GM12878 (cell line): ENCODE results near the gene FOXF1. TPM values are rescaled to one million over a fixed set of nuclear protein-coding genes. Genes with fewer than 3 reads are reported as not detected.

ENCODE experiments used
- ATAC-seq: fragments of 200-7000 bp; cut with Tn5 transposase; 3 replicates; pipeline ENCODE4 v1.9.1; 2020; ENCODE audit warnings: mild to moderate bottlenecking, moderate library complexity
- BruUV-seq: library from RNA; stranded (reverse); fragments of 400-500 nt; replicated peaks from 2 replicates; lab custom pipeline; 2021; lab: Mats Ljungman, UMichigan
- CTCF ChIA-PET: fragments of 300-600 bp; sonication (Branson Sonifier 250); formaldehyde crosslinking; extraction: SDS; loops from one replicate; lab custom pipeline; 2021; ENCODE audit warnings: inconsistent platforms; lab: Yijun Ruan, JAX
- POLR2A ChIA-PET: fragments of 350-600 bp; formaldehyde crosslinking; extraction: SDS; loops from one replicate; lab custom pipeline; 2021; ENCODE audit warnings: inconsistent platforms; lab: Charles Lee
- RAD21 ChIA-PET: fragments of 300-600 bp; sonication (Branson Sonifier 250); formaldehyde crosslinking; loops from one replicate; lab custom pipeline; 2023; ENCODE audit warnings: antibody characterized with exemption; ENCODE audit not compliant: unreplicated experiment; lab: Charles Lee
- SMC1A ChIA-PET: fragments of 300-600 bp; sonication (Branson Sonifier 250); formaldehyde crosslinking; loops from one replicate; lab custom pipeline; 2023; ENCODE audit not compliant: unreplicated experiment, uncharacterized antibody; lab: Charles Lee
- DNase-seq: peaks from one replicate; pipeline ENCODE4 v3.0.0-alpha.2; 2011; ENCODE audit warnings: low read depth, low spot score
- FAIRE-seq: peaks from 3 replicates; lab custom pipeline; 2011; peaks lifted over from hg19 to GRCh38; lab: Jason Lieb, UNC
- H2AFZ ChIP-seq: 2 replicates; pipeline ENCODE4 v1.6.0; 2011; ENCODE audit warnings: low read depth, low read length, control low read depth; ENCODE audit not compliant: control insufficient read depth
- H3K27ac ChIP-seq: 2 replicates; pipeline ENCODE4 v1.5.1; 2011; ENCODE audit warnings: control low read depth; ENCODE audit not compliant: control insufficient read depth, insufficient read depth
- H3K27me3 ChIP-seq, 2 experiments: replicated peaks in 1 of 2; 2 replicates each; pipeline versions ENCODE4 v1.6.0 to v1.6.1; 2011; ENCODE audit warnings: low read length in 1 of 2; ENCODE audit not compliant: control insufficient read depth in 2 of 2, insufficient read depth in 2 of 2
- H3K36me3 ChIP-seq, 2 experiments: 2 replicates each; pipeline ENCODE4 v1.5.1; 2011; ENCODE audit warnings: low read length in 1 of 2; ENCODE audit not compliant: control insufficient read depth in 2 of 2, insufficient read depth in 2 of 2
- H3K4me1 ChIP-seq: 2 replicates; pipeline ENCODE4 v1.6.1; 2011; ENCODE audit warnings: mild to moderate bottlenecking, low read length, moderate library complexity, mixed read lengths; ENCODE audit not compliant: control insufficient read depth, insufficient read depth
- H3K4me2 ChIP-seq: 2 replicates; pipeline ENCODE4 v1.6.0; 2011; ENCODE audit warnings: control low read depth; ENCODE audit not compliant: control insufficient read depth, insufficient read depth
- H3K4me3 ChIP-seq: fragments of 200-600 bp; sonication (generic); 2 replicates; pipeline ENCODE4 v1.5.1; 2016
- H3K79me2 ChIP-seq: 2 replicates; pipeline ENCODE4 v1.6.0; 2011; ENCODE audit warnings: low read length; ENCODE audit not compliant: control insufficient read depth, insufficient read depth
- H3K9ac ChIP-seq: 2 replicates; pipeline ENCODE4 v1.8.0; 2011; ENCODE audit warnings: low read length, control low read depth, mixed read lengths; ENCODE audit not compliant: control insufficient read depth, insufficient read depth
- H3K9me3 ChIP-seq: replicated peaks from 3 replicates; pipeline ENCODE4 v1.5.1; 2011; ENCODE audit warnings: mild to moderate bottlenecking, low read length; ENCODE audit not compliant: control insufficient read depth, insufficient read depth
- H4K20me1 ChIP-seq: 2 replicates; pipeline ENCODE4 v1.6.0; 2011; ENCODE audit not compliant: control insufficient read depth, insufficient read depth
- CTCF ChIP-seq, 3 experiments: IDR thresholded peaks in 2 of 3; conservative IDR thresholded peaks in 1 of 3; 2 replicates each; pipeline ENCODE4 v1.5.1; 2011; ENCODE audit warnings: low read depth in 3 of 3, low read length in 3 of 3, mild to moderate bottlenecking in 3 of 3, control low read depth in 2 of 3, moderate library complexity in 2 of 3, inconsistent platforms in 1 of 3, mixed read lengths in 1 of 3; ENCODE audit not compliant: control insufficient read depth in 2 of 3, insufficient read depth in 1 of 3; ENCODE audit errors: extremely low read depth in 1 of 3
- FOS ChIP-seq: IDR thresholded peaks from 3 replicates; pipeline ENCODE4 v1.6.1; 2011; ENCODE audit warnings: borderline replicate concordance; ENCODE audit not compliant: insufficient read length; ENCODE audit errors: extremely low read depth
- GATAD2B ChIP-seq: fragments of 450-650 bp; conservative IDR thresholded peaks from 2 replicates; pipeline ENCODE4 v1.6.1; 2017; ENCODE audit warnings: low read depth, mild to moderate bottlenecking, moderate library complexity
- IRF5 ChIP-seq: fragments of 450-650 bp; IDR thresholded peaks from 2 replicates; pipeline ENCODE4 v1.6.1; 2017; ENCODE audit warnings: borderline replicate concordance
- NFYA ChIP-seq: IDR thresholded peaks from 2 replicates; pipeline ENCODE4 v1.6.1; 2011; ENCODE audit warnings: low read depth, mild to moderate bottlenecking, low read length, improper control_type of control experiment, borderline replicate concordance
- POLR2A ChIP-seq: IDR thresholded peaks from 2 replicates; pipeline ENCODE4 v1.6.1; 2011; ENCODE audit warnings: low read depth, mild to moderate bottlenecking, low read length
- POU2F2 ChIP-seq: IDR thresholded peaks from 3 replicates; pipeline ENCODE4 v1.6.1; 2011; ENCODE audit warnings: low read depth, mild to moderate bottlenecking, low read length, borderline replicate concordance
- SMAD1 ChIP-seq: fragments of 450-650 bp; IDR thresholded peaks from 2 replicates; pipeline ENCODE4 v1.6.1; 2018; ENCODE audit warnings: mild to moderate bottlenecking, low read depth; ENCODE audit not compliant: partially characterized antibody
- SREBF2 ChIP-seq: IDR thresholded peaks from 2 replicates; pipeline ENCODE4 v1.6.1; 2012; ENCODE audit warnings: mild to moderate bottlenecking, low read length
- WGBS: methylation state at CpG from one replicate; pipeline ENCODE4 v1.1.6; 2016; ENCODE audit warnings: low lambda C conversion rate; ENCODE audit not compliant: insufficient replicate concordance, insufficient coverage; ENCODE audit errors: missing lambda C conversion rate; 5-methylcytosine and 5-hydroxymethylcytosine counted together
- in situ Hi-C: fragments of 300-500 bp; cut with MboI; formaldehyde crosslinking; loops from 9 replicates; pipeline ENCODE4 v1.14.3; 2018; ENCODE audit warnings: mixed read lengths
- intact Hi-C: fragments of 100-400 bp; cut with micrococcal nuclease; formaldehyde crosslinking; loops from one replicate; pipeline ENCODE4 v1.14.2; 2022; ENCODE audit not compliant: unreplicated experiment
- polyA plus RNA-seq, 11 experiments: library from polyadenylated mRNA; depleted of rRNA in 4 of 11; unstranded in 6 of 11; stranded (reverse) in 5 of 11; fragments of >200 nt; fragmentation: Nextera tagmentation in 4 of 11; fragmentation: Illumina TruSeq in 1 of 11; extraction: Ambion mirVana in 4 of 11; extraction: Trizol in 1 of 11; gene quantifications; 1 replicate in 1 of 11; 2 replicates in 10 of 11; pipeline versions ENCODE4 v1.2.1 to v1.2.3, GENCODE V29; 2011 to 2016; ENCODE audit warnings: inconsistent platforms in 2 of 11, missing spikeins in 2 of 11, low read depth in 1 of 11
- total RNA-seq, 4 experiments: library from RNA; depleted of rRNA in 3 of 4; stranded (reverse); fragments of >200 nt in 3 of 4; fragmentation: Illumina TruSeq in 1 of 4; extraction: Trizol in 1 of 4; gene quantifications; 2 replicates each; pipeline versions ENCODE4 v1.2.1 to v1.2.3, GENCODE V29; 2013 to 2021

The FOXF1 gene
- total and polyA plus RNA-seq, 10 of the 15 experiments (the other 5 are each of a cell fraction or from before 2014, with no cell fraction given), result 0.01 TPM; not detected in 9

DNA sequence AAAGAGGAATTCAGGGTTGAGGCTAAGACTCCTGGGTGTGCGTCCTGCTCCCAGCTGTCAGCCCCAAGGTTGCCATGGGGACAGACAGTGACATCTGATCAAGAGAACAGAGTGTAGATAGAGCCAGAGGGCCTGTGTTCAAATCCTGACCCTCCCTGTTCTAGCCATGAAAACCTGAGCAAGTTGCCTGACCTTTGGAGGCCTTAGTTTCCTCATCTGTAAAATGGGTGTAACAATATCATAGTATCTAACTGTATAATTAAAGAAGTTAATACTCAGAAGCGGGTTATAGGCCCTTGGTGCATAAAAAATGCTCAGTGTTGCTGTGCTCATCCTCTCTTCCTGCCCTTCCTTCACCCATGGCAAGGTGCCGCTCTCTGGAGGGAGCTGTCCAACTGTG, 28.7 kb upstream of the FOXF1 start:
- ChIA-PET POLR2A (no interaction called here), SMC1A (no interaction called here), CTCF (no interaction called here), RAD21 (no interaction called here)
- H3K27me3 ChIP-seq, result peaks cover 3 to 8% of the 10 kb centered on the region in 2 experiments; a peak in 3 of 4 replicates
- intact Hi-C loops, result no loop called here
- 32% methylated on average over 3 of the region's 3 CpGs for WGBS
- in situ Hi-C loops, result no loop called here
- no peak for ATAC-seq
- H3K9me3 ChIP-seq, result no peaks in the 10 kb centered on the region; the same call in 2 of the 3 replicates
- no peaks in the 10 kb centered on the region for H4K20me1 ChIP-seq
- TF ChIP-seq FOS (no peak), SMAD1 (no peak), CTCF (IDR thresholded peaks at IDR 0.05 in 2 of 3, conservative IDR thresholded peaks at IDR 0.05 in 1 of 3; ENCODE audit: control insufficient read depth in 2 of 3, extremely low read depth in 1 of 3, insufficient read depth in 1 of 3, low read depth in 3 of 3, low read length in 3 of 3) (no peak), POLR2A (no peak), NFYA (no peak), IRF5 (no peak), SREBF2 (no peak), POU2F2 (no peak), GATAD2B (no peak)
- BruUV-seq, result no TSS peak
- H3K9ac ChIP-seq, result no peak overlapping the region
- H3K79me2 ChIP-seq, result no peaks in the 10 kb centered on the region
- no peak overlapping the region for H3K4me2 ChIP-seq
- no peak overlapping the region for H3K27ac ChIP-seq
- no peak for DNase-seq
- no peak for FAIRE-seq
- no peaks in the 10 kb centered on the region for H3K4me1 ChIP-seq
- no peak overlapping the region for H2AFZ ChIP-seq
- no peaks in the 10 kb centered on the region for H3K36me3 ChIP-seq
- no peak overlapping the region for H3K4me3 ChIP-seq
